K562 (cell line): ENCODE data around the gene FGF1. TPM values are rescaled to one million over a fixed set of nuclear protein-coding genes. Genes with fewer than 3 reads are reported as not detected.

Experiments used
- ATAC-seq: fragments of 200-7000 bp; cut with Tn5 transposase; 3 replicates; pipeline ENCODE4 v1.9.1; 2020; ENCODE audit warnings: moderate library complexity
- BruUV-seq: library from RNA; stranded (reverse); fragments of 400-500 nt; replicated peaks from 2 replicates; lab custom pipeline; 2021; lab: Mats Ljungman, UMichigan
- CTCF ChIA-PET: fragments of 300-600 bp; formaldehyde crosslinking; extraction: SDS; loops from one replicate; lab custom pipeline; 2021; ENCODE audit warnings: low intra/inter-chr PET ratio; lab: Yijun Ruan, JAX
- POLR2A ChIA-PET: fragments of 300-600, 350-650 bp; sonication (Branson Sonifier 250); formaldehyde crosslinking; extraction: SDS; loops from one replicate; lab custom pipeline; 2021; ENCODE audit warnings: antibody characterized with exemption, inconsistent platforms; lab: Yijun Ruan, JAX
- DNase-seq, 4 experiments: peaks; one replicate each; pipeline versions ENCODE4 v3.0.0 to v3.0.0-alpha.2; 2011 to 2018; ENCODE audit warnings: low spot score in 3 of 4, mixed read lengths in 3 of 4; ENCODE audit errors: extremely low read depth in 1 of 4
- FAIRE-seq: peaks from 2 replicates; lab custom pipeline; 2011; peaks lifted over from hg19 to GRCh38; lab: Jason Lieb, UNC
- H2AFZ ChIP-seq: 2 replicates; pipeline ENCODE4 v1.6.0; 2011; ENCODE audit warnings: low read depth, low read length, control low read depth, inconsistent platforms
- H3K27ac ChIP-seq: fragments of 200-600 bp; 3 replicates; pipeline ENCODE4 v1.8.0; 2011; ENCODE audit warnings: low read depth, mild to moderate bottlenecking, control low read depth, inconsistent platforms, low read length, moderate library complexity, mixed read lengths; ENCODE audit errors: extremely low read depth
- H3K27me3 ChIP-seq, 2 experiments: fragments of 300-600 bp in 1 of 2; 2 replicates in 1 of 2; 3 replicates in 1 of 2; pipeline versions ENCODE4 v1.6.0 to v1.8.0; 2011; ENCODE audit warnings: inconsistent platforms in 2 of 2, low read length in 2 of 2, mild to moderate bottlenecking in 1 of 2, mixed read lengths in 1 of 2, moderate library complexity in 1 of 2; ENCODE audit not compliant: control insufficient read depth in 2 of 2, insufficient read depth in 2 of 2
- H3K36me3 ChIP-seq: fragments of 300-600 bp; 3 replicates; pipeline ENCODE4 v1.8.0; 2011; ENCODE audit warnings: mild to moderate bottlenecking, low read length, inconsistent platforms; ENCODE audit not compliant: control insufficient read depth, insufficient read depth
- H3K4me1 ChIP-seq, 2 experiments: fragments of 200-600 bp in 1 of 2; replicated peaks in 1 of 2; 2 replicates in 1 of 2; 3 replicates in 1 of 2; pipeline versions ENCODE4 v1.5.1 to v1.8.0; 2011; ENCODE audit warnings: inconsistent platforms in 2 of 2, low read length in 2 of 2, mild to moderate bottlenecking in 1 of 2, mixed read lengths in 1 of 2, moderate library complexity in 1 of 2; ENCODE audit not compliant: control insufficient read depth in 2 of 2, insufficient read depth in 2 of 2
- H3K4me2 ChIP-seq: 2 replicates; pipeline ENCODE4 v1.6.1; 2011; ENCODE audit warnings: low read length, control low read depth, inconsistent platforms, mixed read lengths; ENCODE audit not compliant: insufficient read depth
- H3K4me3 ChIP-seq: fragments of 200-600 bp; sonication (generic), shearing (Covaris generic); 2 replicates; pipeline ENCODE4 v1.5.1; 2016; ENCODE audit warnings: control low read depth, inconsistent platforms
- H3K79me2 ChIP-seq: fragments of 200-600 bp; 3 replicates; pipeline ENCODE4 v1.8.0; 2011; ENCODE audit warnings: low read length, inconsistent platforms; ENCODE audit not compliant: control insufficient read depth, insufficient read depth
- H3K9ac ChIP-seq, 2 experiments: 2 replicates each; pipeline versions ENCODE4 v1.6.0 to v1.6.1; 2011; ENCODE audit warnings: low read depth in 2 of 2, low read length in 2 of 2, control low read depth in 1 of 2, inconsistent platforms in 1 of 2, mild to moderate bottlenecking in 1 of 2, mixed read lengths in 1 of 2; ENCODE audit not compliant: insufficient read depth in 1 of 2
- H3K9me1 ChIP-seq: one replicate; pipeline ENCODE4 v1.6.0; 2011; ENCODE audit warnings: inconsistent platforms, mild to moderate bottlenecking, low read length, moderate library complexity; ENCODE audit not compliant: control insufficient read depth, insufficient read depth
- H3K9me3 ChIP-seq: replicated peaks from 2 replicates; pipeline ENCODE4 v1.5.1; 2011; ENCODE audit warnings: low read depth, low read length, inconsistent platforms; ENCODE audit not compliant: control insufficient read depth, insufficient read depth
- H4K20me1 ChIP-seq: replicated peaks from 2 replicates; pipeline ENCODE4 v1.6.1; 2011; ENCODE audit warnings: low read length, inconsistent platforms, mixed read lengths; ENCODE audit not compliant: control insufficient read depth, insufficient read depth
- CEBPG ChIP-seq, 3 experiments: fragments of 200-800 bp in 1 of 3; sonication (Bioruptor generic) in 1 of 3; sonication (generic) in 1 of 3; formaldehyde crosslinking in 1 of 3; IDR thresholded peaks in 2 of 3; conservative IDR thresholded peaks in 1 of 3; 2 replicates each; pipeline versions ENCODE4 v1.6.1 to v1.8.0; 2016 to 2022; ENCODE audit warnings: missing compliant biosample characterization in 2 of 3, missing genetic modification characterization in 2 of 3, mild to moderate bottlenecking in 1 of 3, missing genetic modification reagents in 1 of 3
- FOSL1 ChIP-seq: fragments of 200-800 bp; sonication (Bioruptor generic); conservative IDR thresholded peaks from 2 replicates; pipeline ENCODE4 v1.6.1; 2016; ENCODE audit warnings: missing genetic modification characterization, missing compliant biosample characterization
- HDAC6 ChIP-seq: IDR thresholded peaks from 2 replicates; pipeline ENCODE4 v1.6.1; 2012; ENCODE audit warnings: low read depth, mild to moderate bottlenecking, control low read depth, inconsistent platforms, low read length, moderate library complexity
- JUND ChIP-seq, 2 experiments: IDR thresholded peaks; 2 replicates in 1 of 2; 3 replicates in 1 of 2; pipeline ENCODE4 v1.6.1; 2011; ENCODE audit warnings: borderline replicate concordance in 2 of 2, low read depth in 2 of 2, low read length in 2 of 2, improper control_type of control experiment in 1 of 2, missing biosample characterization in 1 of 2, missing genetic modification characterization in 1 of 2, missing genetic modification reagents in 1 of 2
- KDM1A ChIP-seq, 2 experiments: fragments of 450-650 bp; IDR thresholded peaks; 2 replicates each; pipeline ENCODE4 v1.6.1; 2016; ENCODE audit warnings: mild to moderate bottlenecking in 2 of 2
- NCOA2 ChIP-seq, 2 experiments: fragments of 450-650 bp; IDR thresholded peaks; 2 replicates each; pipeline ENCODE4 v1.6.1; 2018; ENCODE audit warnings: mild to moderate bottlenecking in 2 of 2, moderate library complexity in 1 of 2; ENCODE audit not compliant: partially characterized antibody in 2 of 2
- RHOXF2B ChIP-seq: fragments of 250-450 bp; sonication (Bioruptor Pico); conservative IDR thresholded peaks from 2 replicates; pipeline ENCODE4 v1.5.1; 2021
- TAF15 ChIP-seq: fragments of 200-400 bp; formaldehyde crosslinking; IDR thresholded peaks from 2 replicates; pipeline ENCODE4 v1.6.1; 2017; ENCODE audit warnings: mild to moderate bottlenecking, low read depth, low read length, moderate library complexity
- USF2 ChIP-seq: sonication (generic); formaldehyde crosslinking; IDR thresholded peaks from 2 replicates; pipeline ENCODE4 v1.5.0; 2020; ENCODE audit warnings: missing genetic modification reagents
- WGBS: fragments of 100-300 bp; shearing (Covaris generic); methylation state at CpG from one replicate; pipeline ENCODE4 v1.1.6; 2016; ENCODE audit warnings: low coverage, mixed read lengths; ENCODE audit not compliant: insufficient coverage; ENCODE audit errors: missing lambda C conversion rate; 5-methylcytosine and 5-hydroxymethylcytosine counted together
- in situ Hi-C: fragments of 300-500 bp; cut with MboI; formaldehyde crosslinking; loops from 4 replicates; pipeline ENCODE4 v1.15.0; 2018; ENCODE audit warnings: inconsistent platforms, mixed read lengths
- intact Hi-C: fragments of 100-400 bp; cut with micrococcal nuclease; formaldehyde crosslinking; loops from 2 replicates; pipeline ENCODE4 v1.14.2; 2022
- polyA plus RNA-seq, 8 experiments: library from polyadenylated mRNA; depleted of rRNA in 4 of 8; stranded (reverse) in 5 of 8; unstranded in 3 of 8; fragments of >200 nt; fragmentation: Nextera tagmentation in 2 of 8; fragmentation: Illumina TruSeq in 1 of 8; extraction: Ambion mirVana in 2 of 8; extraction: Trizol in 1 of 8; gene quantifications; 2 replicates each; pipeline versions ENCODE4 v1.2.1 to v1.2.3, GENCODE V29; 2011 to 2014; ENCODE audit warnings: inconsistent platforms in 1 of 8, missing spikeins in 1 of 8
- total RNA-seq, 7 experiments: library from RNA; depleted of rRNA in 6 of 7; stranded (reverse); fragments of >200 nt in 6 of 7; fragmentation: Illumina TruSeq in 2 of 7; extraction: Trizol in 2 of 7; gene quantifications; 2 replicates each; pipeline versions ENCODE4 v1.2.1 to v1.2.3, GENCODE V29; 2011 to 2021; ENCODE audit warnings: low replicate concordance in 1 of 7
- TF ChIP-seq, protein P1 (sequence below), 2 experiments: fragments of 450-650 bp in 1 of 2; sonication (generic) in 1 of 2; formaldehyde crosslinking in 1 of 2; IDR thresholded peaks in 1 of 2; conservative IDR thresholded peaks in 1 of 2; 2 replicates each; pipeline versions ENCODE4 v1.6.1 to v1.8.1; 2016 to 2023; ENCODE audit warnings: mild to moderate bottlenecking in 2 of 2, moderate library complexity in 2 of 2, inconsistent platforms in 1 of 2, missing genetic modification reagents in 1 of 2
- TF ChIP-seq, protein P2 (sequence below): fragments of 450-650 bp; IDR thresholded peaks from 2 replicates; pipeline ENCODE4 v1.6.1; 2016; ENCODE audit warnings: mild to moderate bottlenecking

The FGF1 gene
- total and polyA plus RNA-seq, 9 of the 15 experiments (the other 6 are each of a cell fraction or from before 2014, with no cell fraction given) = not detected

DNA sequence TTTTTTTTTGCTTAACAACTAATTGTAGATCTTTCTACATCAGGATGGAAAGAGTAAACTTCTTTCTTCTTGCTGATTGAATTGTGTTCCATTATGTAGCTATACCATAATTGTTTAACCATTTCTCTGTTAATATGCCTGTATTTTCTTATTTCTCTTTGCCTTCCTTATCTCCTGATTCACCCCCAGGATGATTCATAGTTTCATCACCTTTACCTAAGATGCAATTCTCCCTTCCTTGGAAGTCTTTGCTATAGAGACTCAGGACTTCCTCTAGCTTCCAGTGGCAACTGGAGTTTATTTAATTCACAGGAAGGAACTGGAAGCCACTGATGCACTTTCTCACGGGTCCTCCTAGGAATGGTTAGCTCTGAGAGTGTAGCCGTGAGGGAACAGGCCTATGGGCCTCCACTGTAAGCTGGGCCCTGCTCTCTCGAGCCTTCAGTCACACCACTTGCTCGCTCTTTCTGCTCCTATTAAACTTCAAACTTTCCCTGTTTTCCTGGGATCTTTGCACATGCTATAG lies 83.1 kb downstream of the FGF1 start:
- H3K79me2 ChIP-seq = no peaks in the 10 kb centered on the region
- no peaks in the 10 kb centered on the region for H3K9me1 ChIP-seq
- intact Hi-C loops = no loop called here
- ChIA-PET POLR2A (interaction anchor here (1.1 to 1.5 kb wide), 2 partner anchors 12 to 20 kb away, joined by 3 read pairs; no protein-coding TSS in a partner anchor), CTCF (no interaction called here)
- DNase-seq (no peak), FAIRE-seq (no peak), ATAC-seq (no peak)
- no peak overlapping the region for H3K27ac ChIP-seq
- TF ChIP-seq, protein P1, sequence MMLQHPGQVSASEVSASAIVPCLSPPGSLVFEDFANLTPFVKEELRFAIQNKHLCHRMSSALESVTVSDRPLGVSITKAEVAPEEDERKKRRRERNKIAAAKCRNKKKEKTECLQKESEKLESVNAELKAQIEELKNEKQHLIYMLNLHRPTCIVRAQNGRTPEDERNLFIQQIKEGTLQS (IDR thresholded peaks at IDR 0.05) = peak; percentile 57; the same call in 1 of the 2 replicates
- TF ChIP-seq, protein P1 (CRISPR knock-in tag; conservative IDR thresholded peaks at IDR 0.05) = no peak
- TF ChIP-seq RHOXF2B (no peak), FOSL1 (tag) (peak; percentile 61), HDAC6 (no peak), KDM1A (IDR thresholded peaks at IDR 0.05) (no peak), CEBPG (CRISPR knock-in tag; IDR thresholded peaks at IDR 0.05) (no peak), CEBPG (tag; conservative IDR thresholded peaks at IDR 0.05 in 1 of 2, IDR thresholded peaks at IDR 0.05 in 1 of 2) (peak in 1 of 2 experiments; percentile 54; a peak in 2 of 4 replicates), JUND (IDR thresholded peaks at IDR 0.05; ENCODE audit: borderline replicate concordance, low read depth, low read length) (peak; percentile 24; the same call in 1 of the 2 replicates), JUND (tag; IDR thresholded peaks at IDR 0.05; ENCODE audit: borderline replicate concordance, low read depth, low read length) (no peak), NCOA2 (IDR thresholded peaks at IDR 0.05; ENCODE audit: partially characterized antibody in 2 of 2) (no peak), TAF15 (no peak), USF2 (CRISPR knock-in tag) (no peak)
- TF ChIP-seq, protein P2, sequence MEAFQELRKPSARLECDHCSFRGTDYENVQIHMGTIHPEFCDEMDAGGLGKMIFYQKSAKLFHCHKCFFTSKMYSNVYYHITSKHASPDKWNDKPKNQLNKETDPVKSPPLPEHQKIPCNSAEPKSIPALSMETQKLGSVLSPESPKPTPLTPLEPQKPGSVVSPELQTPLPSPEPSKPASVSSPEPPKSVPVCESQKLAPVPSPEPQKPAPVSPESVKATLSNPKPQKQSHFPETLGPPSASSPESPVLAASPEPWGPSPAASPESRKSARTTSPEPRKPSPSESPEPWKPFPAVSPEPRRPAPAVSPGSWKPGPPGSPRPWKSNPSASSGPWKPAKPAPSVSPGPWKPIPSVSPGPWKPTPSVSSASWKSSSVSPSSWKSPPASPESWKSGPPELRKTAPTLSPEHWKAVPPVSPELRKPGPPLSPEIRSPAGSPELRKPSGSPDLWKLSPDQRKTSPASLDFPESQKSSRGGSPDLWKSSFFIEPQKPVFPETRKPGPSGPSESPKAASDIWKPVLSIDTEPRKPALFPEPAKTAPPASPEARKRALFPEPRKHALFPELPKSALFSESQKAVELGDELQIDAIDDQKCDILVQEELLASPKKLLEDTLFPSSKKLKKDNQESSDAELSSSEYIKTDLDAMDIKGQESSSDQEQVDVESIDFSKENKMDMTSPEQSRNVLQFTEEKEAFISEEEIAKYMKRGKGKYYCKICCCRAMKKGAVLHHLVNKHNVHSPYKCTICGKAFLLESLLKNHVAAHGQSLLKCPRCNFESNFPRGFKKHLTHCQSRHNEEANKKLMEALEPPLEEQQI = no peak
- H3K4me3 ChIP-seq = no peak overlapping the region
- H3K9me3 ChIP-seq = no peaks in the 10 kb centered on the region
- peaks cover 4% of the 10 kb centered on the region in 2 experiments; a peak in 4 of 5 replicates for H3K4me1 ChIP-seq
- BruUV-seq = no TSS peak
- H3K27me3 ChIP-seq = peaks cover 32 to 33% of the 10 kb centered on the region in 2 experiments
- WGBS = 3% methylated on average over 4 of the region's 4 CpGs
- in situ Hi-C loops = no loop called here
- no peaks in the 10 kb centered on the region for H3K36me3 ChIP-seq
- H3K9ac ChIP-seq = no peak overlapping the region
- no peak overlapping the region for H2AFZ ChIP-seq
- H3K4me2 ChIP-seq = no peak overlapping the region
- H4K20me1 ChIP-seq = no peaks in the 10 kb centered on the region; the same call in 1 of the 2 replicates
